Colonic mucosa (tissue), 4 donors: ENCODE measurements around the gene NECTIN2. TPM values are rescaled to one million over a fixed set of nuclear protein-coding genes. Genes with fewer than 3 reads are reported as not detected.

Experiments used
- DNase-seq: peaks from one replicate; pipeline ENCODE4 v3.0.0-alpha.2; 2020
- H3K27ac ChIP-seq: fragments of 200-600 bp; one replicate; pipeline ENCODE4 v1.8.0; 2021
- H3K27me3 ChIP-seq: fragments of 200-600 bp; one replicate; pipeline ENCODE4 v1.8.0; 2021
- H3K36me3 ChIP-seq: fragments of 200-600 bp; one replicate; pipeline ENCODE4 v1.8.0; 2021
- H3K4me1 ChIP-seq: fragments of 200-600 bp; one replicate; pipeline ENCODE4 v1.8.0; 2021; ENCODE audit warnings: mild to moderate bottlenecking
- H3K4me3 ChIP-seq: fragments of 200-600 bp; one replicate; pipeline ENCODE4 v1.8.0; 2021
- H3K9ac ChIP-seq, 2 donors: one replicate each; pipeline ENCODE4 v1.7.0; 2013; ENCODE audit warnings: control low read depth in 2 of 2, low read depth in 2 of 2, low read length in 2 of 2
- H3K9me3 ChIP-seq: fragments of 200-600 bp; one replicate; pipeline ENCODE4 v1.8.0; 2021
- intact Hi-C: fragments of 100-400 bp; cut with DNase I; formaldehyde crosslinking; loops from one replicate; pipeline ENCODE4 v1.14.1; 2022
- total RNA-seq, 2 donors: library from RNA; stranded (reverse); fragmentation: NEBNext Ultra II Directional in 1 of 2; extraction: Animal tissue kit (Norgen Biotek cat#: 25700) in 1 of 2; gene quantifications; one replicate each; pipeline ENCODE4 v1.2.1, GENCODE V29; 2021
- TF ChIP-seq, protein P1 (sequence below): fragments of 200-600 bp; IDR thresholded peaks from one replicate; pipeline ENCODE4 v1.8.0; 2022; ENCODE audit warnings: antibody characterized with exemption, mild to moderate bottlenecking
- donor health status: healthy.
- donor health status: DM: no; HTN: no; CAD: no.
- donor health status: DM: no; HTN: no; CAD: no.

NECTIN2 gene
- total RNA-seq, 2 donors from 2014 or later, result 115 to 121 TPM

DNA sequence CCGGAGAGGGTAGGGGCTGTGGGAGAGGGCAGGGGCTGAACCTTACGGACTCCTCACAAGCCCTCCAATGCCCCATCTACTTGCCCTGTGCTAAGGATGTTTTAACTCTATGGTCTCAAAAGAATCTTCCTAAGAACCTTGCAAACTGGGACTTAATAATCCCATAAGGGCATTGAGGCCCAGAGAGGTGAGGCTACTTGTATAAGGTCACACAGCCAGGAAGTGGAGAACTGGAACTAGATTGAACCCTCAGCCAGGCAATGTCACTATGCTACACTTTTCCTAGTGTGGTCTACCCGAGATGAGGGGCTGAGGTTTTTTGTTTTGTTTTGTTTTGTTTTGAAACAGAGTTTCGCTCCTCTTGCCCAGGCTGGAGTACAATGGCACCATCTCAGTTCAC is 85.4 kb downstream of the NECTIN2 start:
- Histone ChIP-seq H3K4me3 (no peak overlapping the region), H3K4me1 (no peaks in the 10 kb centered on the region), H3K27me3 (no peaks in the 10 kb centered on the region), H3K9me3 (no peaks in the 10 kb centered on the region), H3K36me3 (no peaks in the 10 kb centered on the region), H3K27ac (no peak overlapping the region), H3K9ac (no peak overlapping the region)
- intact Hi-C loops, result no loop called here
- no peak for DNase-seq
- TF ChIP-seq, protein P1, sequence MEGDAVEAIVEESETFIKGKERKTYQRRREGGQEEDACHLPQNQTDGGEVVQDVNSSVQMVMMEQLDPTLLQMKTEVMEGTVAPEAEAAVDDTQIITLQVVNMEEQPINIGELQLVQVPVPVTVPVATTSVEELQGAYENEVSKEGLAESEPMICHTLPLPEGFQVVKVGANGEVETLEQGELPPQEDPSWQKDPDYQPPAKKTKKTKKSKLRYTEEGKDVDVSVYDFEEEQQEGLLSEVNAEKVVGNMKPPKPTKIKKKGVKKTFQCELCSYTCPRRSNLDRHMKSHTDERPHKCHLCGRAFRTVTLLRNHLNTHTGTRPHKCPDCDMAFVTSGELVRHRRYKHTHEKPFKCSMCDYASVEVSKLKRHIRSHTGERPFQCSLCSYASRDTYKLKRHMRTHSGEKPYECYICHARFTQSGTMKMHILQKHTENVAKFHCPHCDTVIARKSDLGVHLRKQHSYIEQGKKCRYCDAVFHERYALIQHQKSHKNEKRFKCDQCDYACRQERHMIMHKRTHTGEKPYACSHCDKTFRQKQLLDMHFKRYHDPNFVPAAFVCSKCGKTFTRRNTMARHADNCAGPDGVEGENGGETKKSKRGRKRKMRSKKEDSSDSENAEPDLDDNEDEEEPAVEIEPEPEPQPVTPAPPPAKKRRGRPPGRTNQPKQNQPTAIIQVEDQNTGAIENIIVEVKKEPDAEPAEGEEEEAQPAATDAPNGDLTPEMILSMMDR, result no peak

Other genes starting within 250 kb of the NECTIN2 start
- gene IGSF23, start 232.7 kb upstream of the NECTIN2 start, total RNA-seq, result not detected
- 10 to 100 TPM; 44.7 to 54.6 TPM for gene PVR, start 202.4 kb upstream of the NECTIN2 start, total RNA-seq
- gene CEACAM19, start 174.8 kb upstream of the NECTIN2 start, total RNA-seq, result 1 to 10 TPM; 5.3 to 6.1 TPM
- under 1 TPM in 1 of 2 donors, not detected in 1; 0.52 TPM for gene CEACAM16, start 147.1 kb upstream of the NECTIN2 start, total RNA-seq
- gene BCL3, start 97.6 kb upstream of the NECTIN2 start, total RNA-seq, result 10 to 100 TPM; 76.4 to 99.5 TPM
- gene CBLC, start 68.4 kb upstream of the NECTIN2 start, total RNA-seq, result 10 to 100 TPM; 65.6 to 78.0 TPM
- 10 to 100 TPM; 15.1 to 20.7 TPM for gene BCAM, start 37.2 kb upstream of the NECTIN2 start, total RNA-seq
- gene TOMM40, start 45.0 kb downstream of the NECTIN2 start, total RNA-seq, result 100 to 1,000 TPM in 1 of 2 donors, 10 to 100 TPM in 1; 60.0 to 167 TPM
- gene APOE, start 59.5 kb downstream of the NECTIN2 start, total RNA-seq, result 10 to 100 TPM; 36.3 to 78.9 TPM
- gene APOC1, start 68.3 kb downstream of the NECTIN2 start, total RNA-seq, result 10 to 100 TPM; 10.4 to 19.9 TPM
- gene APOC4, start 95.9 kb downstream of the NECTIN2 start, total RNA-seq, result not detected
- 1 to 10 TPM; 1.4 to 2.7 TPM for gene APOC2, start 99.8 kb downstream of the NECTIN2 start, total RNA-seq
- gene CLPTM1, start 109.1 kb downstream of the NECTIN2 start, total RNA-seq, result 100 to 1,000 TPM in 1 of 2 donors, 10 to 100 TPM in 1; 98.6 to 165 TPM
- gene RELB, start 155.2 kb downstream of the NECTIN2 start, total RNA-seq, result 10 to 100 TPM; 17.1 to 42.4 TPM
- gene CLASRP, start 192.7 kb downstream of the NECTIN2 start, total RNA-seq, result 10 to 100 TPM; 53.5 to 82.6 TPM
- gene ZNF296, start 230.2 kb downstream of the NECTIN2 start, total RNA-seq, result 1 to 10 TPM; 3.4 to 7.0 TPM
- gene GEMIN7, start 233.0 kb downstream of the NECTIN2 start, total RNA-seq, result 10 to 100 TPM; 22.4 to 37.5 TPM
- gene PPP1R37, start 246.9 kb downstream of the NECTIN2 start, total RNA-seq, result 10 to 100 TPM; 28.2 to 46.9 TPM